HEK293T (cell line): ENCODE measurements around the gene SH2D1B.

Source experiments
- BHLHE40 ChIP-seq: fragments of 450-650 bp; IDR thresholded peaks from 2 replicates; pipeline ENCODE4 v1.6.1; 2016; ENCODE audit warnings: mild to moderate bottlenecking, moderate library complexity, borderline replicate concordance
- CTBP1 ChIP-seq: fragments of 450-650 bp; IDR thresholded peaks from 2 replicates; pipeline ENCODE4 v1.6.1; 2016; ENCODE audit warnings: borderline replicate concordance
- ELF4 ChIP-seq: fragments of 450-650 bp; IDR thresholded peaks from 2 replicates; pipeline ENCODE4 v1.6.1; 2017; ENCODE audit warnings: antibody characterized with exemption
- FOXA1 ChIP-seq: fragments of 450-650 bp; IDR thresholded peaks from 2 replicates; pipeline ENCODE4 v1.6.1; 2016; ENCODE audit warnings: mild to moderate bottlenecking
- FOXM1 ChIP-seq: fragments of 450-650 bp; IDR thresholded peaks from 2 replicates; pipeline ENCODE4 v1.6.1; 2017; ENCODE audit warnings: mild to moderate bottlenecking, borderline replicate concordance
- HDGF ChIP-seq: fragments of 450-650 bp; IDR thresholded peaks from 2 replicates; pipeline ENCODE4 v1.6.1; 2017; ENCODE audit warnings: antibody characterized with exemption, borderline replicate concordance
- L3MBTL2 ChIP-seq: fragments of 450-650 bp; conservative IDR thresholded peaks from 2 replicates; pipeline ENCODE4 v1.6.1; 2016; ENCODE audit warnings: mild to moderate bottlenecking
- PKNOX1 ChIP-seq: fragments of 450-650 bp; IDR thresholded peaks from 2 replicates; pipeline ENCODE4 v1.6.1; 2016
- SP1 ChIP-seq: fragments of 450-650 bp; IDR thresholded peaks from 2 replicates; pipeline ENCODE4 v1.6.1; 2017
- SUZ12 ChIP-seq: fragments of 450-650 bp; IDR thresholded peaks from 2 replicates; pipeline ENCODE4 v1.6.1; 2016; ENCODE audit warnings: mild to moderate bottlenecking
- ZNF384 ChIP-seq: fragments of 450-650 bp; IDR thresholded peaks from 2 replicates; pipeline ENCODE4 v1.6.1; 2016

- TF ChIP-seq CTBP1 (no peak), ZNF384 (no peak), PKNOX1 (no peak), BHLHE40 (no peak), FOXM1 (no peak), HDGF (no peak), L3MBTL2 (no peak), SUZ12 (no peak), SP1 (no peak), ELF4 (no peak), FOXA1 (no peak)
Measured at GRCh38 chr1:162374406-162374805, 37.5 kb downstream of the SH2D1B start.
